Inflammatory macrophage treated with lipopolysaccharide for 4 hours (primary cell): ENCODE measurements around the gene CERS4.
"Not testable (repeated sequence)": the region's sequence is repeated elsewhere in the genome, so short reads cannot be mapped to it uniquely, and the experiment has no call there.

Source experiments
- DNase-seq: peaks from one replicate; pipeline ENCODE4 v3.0.0-alpha.2; 2020

Gene CERS4

GRCh38 chr19:8244442-8244841, 35.3 kb downstream of the CERS4 start:
- no peak for DNase-seq

- DNase-seq, result no peak
These were observed 37.0 kb downstream of the CERS4 start for GRCh38 chr19:8245869-8246835.

GRCh38 chr19:8247129-8247890, 38.1 kb downstream of the CERS4 start:
- DNase-seq, result not testable (repeated sequence)

DNA sequence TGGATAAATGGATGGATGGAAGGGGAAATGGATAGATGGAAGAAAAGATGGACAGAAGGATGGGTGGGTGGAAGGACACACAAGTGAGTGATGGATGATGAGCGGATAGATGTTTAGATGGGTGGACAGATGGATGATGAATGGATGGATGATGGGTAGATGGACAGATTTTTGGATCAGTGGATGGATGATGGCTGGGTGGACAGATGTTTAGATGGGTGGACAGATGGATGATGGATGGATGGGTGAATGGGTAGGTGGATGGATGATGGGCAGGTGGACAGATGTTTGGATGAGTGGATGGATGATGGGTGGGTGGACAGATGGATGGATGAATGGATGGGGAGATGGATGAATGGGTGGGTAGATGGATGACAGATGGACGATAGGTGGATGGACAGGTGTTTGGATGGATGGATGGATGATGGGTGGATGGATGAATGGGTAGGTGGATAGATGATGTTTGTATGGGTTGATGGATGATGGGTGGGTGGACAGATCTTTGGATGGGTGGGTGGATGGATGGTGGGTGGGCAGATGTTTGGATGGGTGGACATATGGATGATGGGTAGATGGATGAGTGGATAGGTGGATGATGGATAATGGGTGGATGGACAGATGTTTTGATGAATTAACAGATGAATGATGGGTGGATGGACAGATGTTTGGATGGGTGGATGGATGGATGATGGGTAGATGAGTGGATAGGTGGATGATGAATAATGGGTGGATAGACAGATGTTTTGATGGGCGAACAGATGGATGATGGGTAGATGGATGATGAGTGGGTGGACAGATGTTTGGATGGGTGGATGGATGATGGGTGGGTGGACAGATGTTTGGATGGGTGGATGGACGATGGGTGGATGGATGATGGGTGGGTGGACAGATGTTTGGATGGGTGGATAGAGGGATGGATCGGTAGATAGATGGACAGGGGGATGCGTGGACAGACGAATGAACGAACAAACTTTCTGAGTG, 39.5 kb downstream of the CERS4 start:
- DNase-seq, result no peak

DNA sequence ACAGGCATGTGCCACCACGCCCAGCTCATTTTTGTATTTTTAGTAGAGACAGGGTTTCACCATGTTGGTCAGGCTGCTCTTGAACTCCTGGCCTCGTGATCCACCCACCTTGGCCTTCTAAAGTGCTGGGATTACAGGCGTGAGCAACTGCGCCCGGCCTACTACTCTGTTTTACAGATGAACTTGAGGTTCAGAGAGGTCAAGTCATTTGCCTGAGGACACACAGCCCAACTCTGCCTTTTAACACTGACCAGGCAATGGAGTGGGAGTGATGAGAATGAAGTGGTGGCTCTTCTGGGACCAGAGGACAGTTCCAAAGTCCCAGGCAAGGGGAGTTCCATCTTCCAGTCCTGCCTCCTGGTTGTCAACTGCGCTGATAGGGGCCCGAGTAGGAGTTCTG, 41.4 kb downstream of the CERS4 start:
- no peak for DNase-seq

DNA sequence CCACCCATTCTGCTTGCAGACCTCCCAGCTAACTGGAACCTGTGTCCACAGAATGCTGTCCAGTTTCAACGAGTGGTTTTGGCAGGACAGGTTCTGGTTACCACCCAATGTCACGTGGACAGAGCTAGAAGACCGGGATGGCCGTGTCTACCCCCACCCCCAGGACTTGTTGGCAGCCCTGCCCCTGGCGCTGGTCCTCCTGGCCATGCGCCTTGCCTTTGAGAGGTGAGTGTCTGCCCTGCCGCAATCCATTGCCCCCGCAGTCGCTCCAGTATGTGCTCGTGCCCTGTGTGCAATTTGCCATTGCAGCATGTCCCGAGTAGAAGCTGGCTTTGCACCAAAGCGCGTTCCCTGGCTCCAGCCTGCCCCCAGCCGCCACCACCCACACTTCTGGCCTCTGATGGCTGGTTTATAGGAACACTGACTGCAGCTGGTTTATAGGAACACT, 41.9 kb downstream of the CERS4 start:
- DNase-seq, result no peak

- peak; percentile 64 for DNase-seq
These were observed 43.9 kb downstream of the CERS4 start for GRCh38 chr19:8252922-8253589.

- no peak for DNase-seq
These were observed 44.5 kb downstream of the CERS4 start for GRCh38 chr19:8253678-8254077.

GRCh38 chr19:8254286-8255001, 45.3 kb downstream of the CERS4 start:
- DNase-seq, result no peak

DNA sequence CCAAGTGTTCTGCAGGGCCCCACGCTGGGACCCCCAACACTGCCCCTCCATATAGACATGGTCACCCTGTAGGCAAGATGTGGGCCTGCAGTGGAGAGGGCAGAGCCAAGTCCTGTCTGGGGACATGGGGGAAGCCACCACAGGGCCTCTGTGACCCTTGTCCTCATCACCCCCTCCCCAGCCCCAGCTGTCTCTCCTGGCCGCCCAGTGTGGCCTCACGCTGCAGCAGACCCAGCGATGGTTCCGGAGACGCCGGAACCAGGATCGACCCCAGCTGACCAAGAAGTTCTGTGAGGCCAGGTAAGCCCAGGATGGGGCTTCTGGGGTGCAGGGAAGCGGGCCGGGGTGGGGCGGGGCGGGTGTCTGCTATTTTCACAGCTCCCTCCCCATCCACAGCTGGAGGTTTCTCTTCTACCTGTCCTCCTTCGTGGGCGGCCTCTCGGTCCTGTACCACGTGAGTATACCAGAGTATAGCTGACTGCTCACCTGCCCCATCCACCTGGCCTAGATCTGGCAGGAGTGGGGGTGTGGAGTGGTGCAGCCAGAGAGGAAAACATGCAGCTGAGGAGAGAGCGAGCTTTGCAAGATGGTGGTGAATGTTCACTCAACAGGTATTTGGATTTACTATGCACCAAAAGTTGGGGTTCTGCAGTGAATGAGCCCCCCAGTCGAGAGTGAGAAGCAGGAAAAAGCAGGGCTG, 46.4 kb downstream of the CERS4 start:
- DNase-seq, result no peak

DNA sequence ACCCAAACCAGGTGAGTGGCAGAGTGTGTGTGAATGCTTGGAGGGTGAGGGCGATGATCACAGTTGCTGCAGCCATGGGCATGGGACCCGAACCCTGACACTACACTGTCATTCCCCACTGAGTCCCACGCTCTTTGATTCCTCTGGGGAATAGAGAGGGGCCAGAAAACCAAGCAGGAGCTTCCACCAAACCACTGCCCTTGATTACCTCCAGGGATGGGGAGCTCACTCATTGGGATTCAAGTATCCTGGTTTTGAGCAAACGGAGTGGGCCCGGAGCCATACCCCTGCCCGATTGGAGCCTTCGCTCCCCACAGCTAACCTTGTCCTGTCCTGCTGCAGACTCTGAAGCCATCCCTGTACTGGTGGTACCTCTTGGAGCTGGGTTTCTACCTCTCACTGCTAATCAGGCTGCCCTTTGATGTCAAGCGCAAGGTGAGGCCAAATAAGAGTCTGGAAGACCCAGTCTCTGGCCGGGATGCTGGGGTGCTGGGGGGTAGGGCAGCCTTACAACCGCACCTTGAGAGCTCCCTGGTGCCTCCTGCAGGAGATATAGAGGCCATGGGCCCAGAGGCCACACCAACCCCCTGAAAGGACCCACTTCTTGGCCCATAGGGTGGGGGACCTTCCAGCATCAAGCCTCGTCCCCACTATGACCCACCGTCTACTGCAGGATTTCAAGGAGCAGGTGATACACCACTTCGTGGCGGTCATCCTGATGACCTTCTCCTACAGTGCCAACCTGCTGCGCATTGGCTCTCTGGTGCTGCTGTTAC, 47.3 kb downstream of the CERS4 start:
- DNase-seq, result no peak

- no peak for DNase-seq
These were observed 47.9 kb downstream of the CERS4 start for GRCh38 chr19:8257052-8257443.

DNA sequence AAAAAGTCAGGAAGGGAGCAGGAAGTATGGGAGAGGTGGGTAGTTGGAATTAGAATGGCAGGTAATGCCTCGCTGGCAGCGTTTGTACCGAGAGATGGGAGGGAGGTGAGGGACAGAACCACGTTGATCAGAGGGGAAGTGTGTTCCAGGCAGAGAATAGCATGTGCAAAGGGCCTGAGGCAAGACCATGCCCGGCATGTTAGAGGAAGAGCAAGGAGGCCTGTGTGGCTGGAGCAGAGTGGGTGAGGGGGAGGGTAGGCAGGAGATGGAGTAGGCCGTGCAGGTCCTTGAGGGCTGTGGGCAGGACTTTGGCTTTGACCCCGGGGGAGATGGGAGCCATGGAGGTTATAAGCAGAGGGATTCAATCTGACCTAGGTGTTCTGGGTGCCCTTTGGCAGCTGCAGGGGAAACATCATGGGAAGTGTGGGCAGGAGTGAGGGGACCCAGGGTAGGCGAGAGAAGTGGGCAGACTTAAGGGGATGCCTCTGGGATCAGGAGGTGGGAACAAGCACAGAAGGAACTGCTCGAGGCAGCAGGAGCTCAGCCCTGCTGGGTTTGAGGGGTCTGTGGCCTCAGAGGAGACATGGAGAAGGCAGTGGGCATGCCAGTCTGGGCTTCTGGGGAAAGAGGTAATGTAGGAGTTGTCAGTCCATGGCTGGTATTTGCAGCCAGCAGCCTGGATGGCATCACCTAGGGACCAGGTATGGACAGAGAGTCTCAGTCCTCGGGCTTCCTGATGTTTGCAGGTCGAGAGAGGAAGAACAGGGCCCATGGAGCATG, 50.2 kb downstream of the CERS4 start:
- DNase-seq, result no peak

- no peak for DNase-seq
These were observed 50.7 kb downstream of the CERS4 start for GRCh38 chr19:8259922-8260247.

DNA sequence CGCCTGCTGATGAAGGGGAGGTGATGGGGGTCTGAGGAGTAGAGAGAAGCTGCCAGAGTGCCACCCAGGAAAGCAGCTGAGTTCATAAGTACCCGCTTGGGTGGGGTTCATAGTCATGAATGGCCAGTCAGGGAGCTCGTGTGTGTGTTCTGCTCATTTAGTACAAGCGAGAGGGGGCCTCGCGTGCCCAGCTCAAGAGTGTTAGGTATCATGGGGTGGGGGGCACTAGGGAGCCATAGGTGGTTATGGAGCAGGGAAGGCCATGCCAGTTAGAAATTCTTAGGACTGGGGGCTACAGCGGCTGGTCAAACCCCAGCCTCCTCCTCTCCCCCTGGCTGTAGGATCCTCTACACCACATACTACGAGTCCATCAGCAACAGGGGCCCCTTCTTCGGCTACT, 52.2 kb downstream of the CERS4 start:
- no peak for DNase-seq

DNA sequence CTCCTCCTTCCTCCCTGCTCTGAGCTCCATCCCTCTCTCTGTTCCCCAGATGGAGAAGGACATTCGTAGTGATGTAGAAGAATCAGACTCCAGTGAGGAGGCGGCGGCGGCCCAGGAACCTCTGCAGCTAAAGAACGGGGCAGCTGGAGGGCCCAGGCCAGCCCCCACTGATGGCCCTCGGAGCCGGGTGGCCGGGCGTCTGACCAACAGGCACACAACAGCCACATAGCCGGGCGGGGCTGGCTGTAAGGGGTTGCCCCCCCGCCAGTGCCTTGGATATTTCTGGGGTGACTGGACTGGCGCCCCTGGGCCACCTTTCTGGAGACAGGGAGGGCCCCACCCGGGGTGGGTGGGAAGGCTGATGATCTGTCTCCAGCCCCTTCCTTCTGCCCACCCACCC, 52.7 kb downstream of the CERS4 start:
- no peak for DNase-seq

DNA sequence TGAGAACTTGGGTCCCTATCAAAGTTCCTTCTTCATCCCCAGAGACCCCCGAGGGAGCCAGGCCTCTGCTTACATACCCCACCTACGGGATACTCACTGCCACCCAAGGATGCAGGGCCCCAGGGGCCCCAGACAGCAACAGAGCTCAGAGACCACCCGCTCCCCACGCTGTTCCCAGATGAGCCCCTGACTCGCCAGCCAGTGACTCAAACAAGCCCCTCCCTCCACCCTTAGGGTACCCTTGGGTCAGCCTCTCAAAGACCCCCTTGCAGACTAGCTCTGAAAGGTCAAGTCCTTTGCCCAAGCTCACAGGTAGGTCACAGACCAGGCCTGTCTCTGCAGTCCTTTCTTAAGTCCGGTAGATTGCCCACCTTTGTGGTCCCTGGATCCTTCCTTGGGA, 53.3 kb downstream of the CERS4 start:
- DNase-seq, result no peak

DNA sequence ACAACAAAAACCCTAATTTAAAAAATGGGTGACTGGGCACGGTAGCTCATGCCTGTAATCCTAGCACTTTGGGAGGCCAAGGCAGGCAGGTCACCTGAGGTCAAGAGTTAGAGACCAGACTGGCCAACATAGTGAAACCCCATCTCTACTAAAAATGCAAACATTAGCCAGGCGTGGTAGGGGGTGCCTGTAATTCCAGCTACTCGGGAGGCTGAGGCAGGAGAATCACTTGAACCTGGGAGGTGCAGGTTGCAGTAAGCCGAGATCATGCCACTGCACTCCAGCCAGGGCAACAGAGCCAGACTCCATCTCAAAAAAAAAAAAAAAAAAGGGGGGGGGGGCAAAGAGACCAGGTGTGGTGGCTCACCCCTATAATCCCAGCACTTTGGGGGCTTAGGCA, 55.1 kb downstream of the CERS4 start:
- not testable (repeated sequence) for DNase-seq

DNA sequence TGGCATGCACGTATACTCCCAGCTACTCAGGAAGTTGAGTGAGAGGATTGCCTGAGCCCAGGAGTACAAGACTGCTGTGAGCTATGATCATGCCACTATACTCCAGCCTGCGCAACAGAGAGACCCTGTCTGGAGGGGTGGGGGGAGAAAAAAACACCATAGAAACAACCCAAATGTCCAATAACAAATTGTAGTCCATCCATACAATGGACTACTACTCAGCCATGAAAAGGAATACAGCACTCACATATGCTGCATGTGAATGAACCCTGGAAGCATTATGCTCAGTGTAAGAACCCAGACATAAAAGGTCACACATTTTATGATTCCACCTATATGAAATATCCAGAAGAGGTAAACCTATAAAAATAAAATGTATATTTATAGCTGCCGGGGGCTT, 56.7 kb downstream of the CERS4 start:
- DNase-seq, result no peak
